ENCODE measurements around the gene PRKCA.
A peak's percentile ranks its signal among the peaks of the same experiment; 100 is the strongest.
"Not testable (repeated sequence)": the region's sequence is repeated elsewhere in the genome, so short reads cannot be mapped to it uniquely, and the experiment has no call there.

PRKCA gene

GRCh38 chr17:66585472-66585871 lies 283.1 kb downstream of the PRKCA start:
- DNase-seq = no peak

- DNase-seq = no peak
These were observed 287.5 kb downstream of the PRKCA start for GRCh38 chr17:66589892-66590291.

GRCh38 chr17:66593116-66593515 lies 290.7 kb downstream of the PRKCA start:
- no peak for DNase-seq

GRCh38 chr17:66595893-66596292 lies 293.5 kb downstream of the PRKCA start:
- no peak for DNase-seq

DNA sequence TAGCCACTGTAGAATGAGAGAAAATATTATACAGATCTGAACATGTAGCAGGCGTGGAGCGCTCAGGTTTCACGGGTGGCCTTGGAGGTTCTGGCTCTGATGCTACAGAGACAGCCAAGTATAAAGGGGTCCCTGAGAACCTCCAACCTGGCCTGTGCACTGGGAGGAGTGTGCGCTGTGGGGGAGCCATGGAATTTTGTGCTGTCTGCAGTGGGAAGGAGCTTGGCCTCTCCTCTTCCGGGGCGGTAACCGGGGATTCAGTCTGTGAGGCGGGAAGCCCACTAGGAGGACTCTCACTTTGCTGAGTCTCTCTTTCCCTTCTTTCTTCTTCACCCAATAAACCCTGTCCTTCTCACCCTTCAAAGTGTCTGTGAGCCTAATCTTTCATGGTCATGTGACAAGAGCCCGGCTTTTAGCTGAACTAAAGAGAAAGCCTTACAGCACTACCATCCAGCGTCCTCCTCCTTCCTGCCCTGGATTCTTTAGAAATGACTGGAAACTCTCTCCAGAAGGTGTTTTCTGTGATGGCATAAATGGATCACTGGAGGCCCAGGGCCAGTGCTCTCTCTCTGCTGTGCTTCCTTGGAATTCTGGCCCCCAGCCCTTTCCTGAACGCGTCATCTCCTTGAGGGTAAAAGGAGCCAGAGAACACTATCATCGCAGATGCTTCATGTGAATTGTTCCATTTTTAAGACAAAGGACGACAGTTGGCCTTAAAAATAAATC lies 300.4 kb downstream of the PRKCA start:
- DNase-seq = no peak

GRCh38 chr17:66604376-66604775 lies 302.0 kb downstream of the PRKCA start:
- no peak for DNase-seq

DNA sequence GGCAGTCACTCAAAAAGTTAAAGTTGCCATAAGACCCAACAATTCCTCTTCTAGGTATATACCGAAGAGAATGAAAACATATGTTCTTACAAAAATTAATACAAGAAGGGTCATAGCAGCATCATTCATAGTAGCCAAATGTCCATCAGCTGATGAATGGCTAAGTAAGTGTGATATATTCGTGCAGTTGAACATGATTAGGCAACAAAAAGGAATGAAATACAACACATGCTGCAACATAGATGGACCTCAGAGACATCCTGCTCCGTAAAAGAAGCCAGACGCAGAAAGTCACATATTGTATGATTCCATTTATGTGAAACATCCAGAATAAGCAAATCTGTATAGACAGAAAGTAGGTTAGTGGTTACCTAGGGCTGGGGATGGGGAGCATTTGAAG lies 303.1 kb downstream of the PRKCA start:
- DNase-seq = no peak

DNA sequence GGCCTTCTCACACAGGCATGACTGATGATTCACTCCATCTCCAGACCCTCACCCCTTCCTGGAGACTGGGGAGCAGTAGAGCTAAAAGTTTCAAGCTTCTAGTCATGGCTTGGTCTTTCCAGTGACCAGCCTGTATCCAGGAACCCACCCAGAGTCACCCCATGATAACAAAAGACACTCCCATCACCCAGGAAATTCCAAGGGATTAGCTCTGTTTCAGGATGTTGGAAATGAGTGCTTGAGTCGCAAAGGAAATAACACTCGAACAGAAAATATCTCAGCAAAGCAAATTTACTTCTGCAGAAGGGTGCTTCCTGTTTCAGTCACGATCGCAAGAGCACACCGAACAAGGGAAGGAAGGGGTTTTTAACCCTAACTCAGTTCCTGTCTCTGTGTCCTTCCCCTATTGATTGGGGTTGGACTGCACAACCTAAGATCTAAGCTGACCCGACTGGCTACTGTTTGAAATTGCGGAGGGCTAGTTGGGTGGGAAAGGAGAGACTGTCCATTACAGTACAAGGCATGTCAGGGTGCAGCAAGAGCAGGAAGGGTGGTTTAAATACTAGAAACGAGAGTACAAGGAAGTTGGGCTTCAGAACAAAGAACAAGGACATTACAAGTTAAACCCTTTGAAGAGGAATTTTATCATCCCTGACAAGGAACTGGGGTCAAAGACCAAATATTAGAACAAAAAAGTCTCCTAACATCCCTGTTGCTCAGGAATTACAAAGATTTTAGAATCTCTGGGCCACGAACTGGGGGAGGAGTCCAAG lies 308.1 kb downstream of the PRKCA start:
- DNase-seq = no peak

GRCh38 chr17:66611397-66611796 lies 309.0 kb downstream of the PRKCA start:
- DNase-seq = no peak

DNA sequence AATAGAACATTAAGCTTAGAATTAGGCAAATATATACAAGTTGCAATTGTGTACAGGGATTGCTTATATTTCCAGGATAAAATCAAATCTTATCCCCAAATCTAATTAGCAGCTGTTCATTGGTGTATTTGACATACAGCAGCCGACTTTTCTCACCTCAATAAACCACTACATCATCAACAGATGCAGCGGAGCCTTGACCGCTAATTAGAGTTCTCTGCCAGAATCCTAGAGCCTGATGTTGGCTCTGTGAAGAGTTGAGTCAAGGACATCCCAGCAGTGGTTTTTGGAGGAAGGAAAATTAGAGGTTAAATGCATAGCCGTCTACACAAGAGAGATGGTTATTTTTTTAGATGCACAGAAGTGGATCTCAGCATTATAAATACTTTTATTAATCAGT lies 310.6 kb downstream of the PRKCA start:
- no peak for DNase-seq

- DNase-seq = no peak
These were observed 312.1 kb downstream of the PRKCA start for GRCh38 chr17:66614469-66614868.

DNA sequence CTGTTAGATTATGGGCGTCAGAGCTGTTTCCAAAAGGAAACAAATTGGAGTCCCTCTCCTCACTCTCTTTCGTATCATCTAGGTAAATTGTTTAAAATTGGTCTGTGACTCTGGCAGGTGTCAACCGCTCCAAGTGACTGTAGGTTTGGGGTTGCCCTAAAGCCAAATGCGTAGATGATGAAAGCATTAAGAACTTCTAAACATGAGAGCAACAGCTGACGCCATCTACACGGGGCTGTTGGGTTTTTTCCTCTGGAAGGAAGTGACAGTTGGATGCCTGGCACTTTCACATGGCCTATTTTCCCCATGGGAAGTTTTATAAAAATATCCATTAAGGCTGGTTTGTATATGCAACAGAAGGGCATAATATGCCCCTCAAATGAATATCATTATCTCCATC lies 316.8 kb downstream of the PRKCA start:
- DNase-seq = no peak

DNA sequence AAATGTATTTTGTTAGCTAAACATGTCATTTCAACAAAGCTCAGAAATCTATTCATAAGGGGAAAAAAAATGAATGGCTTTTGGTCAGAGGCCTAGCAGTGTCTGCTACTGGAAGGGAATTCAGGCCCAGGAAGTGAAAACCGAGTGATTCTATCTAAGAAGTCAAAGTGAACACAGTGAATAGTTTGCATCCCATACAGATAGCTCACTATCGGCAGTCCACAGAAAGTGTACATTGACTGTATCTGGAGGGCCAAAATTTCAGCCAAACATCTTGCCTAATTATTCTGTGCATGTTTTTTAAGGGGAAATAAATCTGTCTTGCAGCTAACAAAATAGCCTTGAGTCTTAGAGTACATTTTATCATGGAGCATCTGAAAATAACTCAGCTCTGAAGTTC lies 318.1 kb downstream of the PRKCA start:
- DNase-seq = no peak

DNA sequence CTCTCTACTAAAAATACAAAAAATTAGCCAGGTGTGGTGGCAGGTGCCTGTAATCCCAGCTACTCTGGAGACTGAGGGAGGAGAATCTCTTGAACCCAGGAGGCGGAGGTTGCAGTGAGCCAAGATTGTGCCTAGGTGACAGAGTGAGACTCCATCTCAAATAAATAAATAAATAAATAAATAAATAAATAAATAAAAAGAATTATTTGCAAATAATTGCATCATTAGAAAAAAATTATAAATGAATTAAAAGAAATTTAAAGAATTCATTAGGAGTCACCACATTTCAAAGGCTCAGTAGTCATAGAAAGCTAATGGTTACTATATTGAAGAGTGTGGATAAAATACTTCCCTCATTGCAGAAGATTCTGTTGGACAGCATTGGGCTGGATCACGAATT lies 322.2 kb downstream of the PRKCA start:
- not testable (repeated sequence) for DNase-seq

DNA sequence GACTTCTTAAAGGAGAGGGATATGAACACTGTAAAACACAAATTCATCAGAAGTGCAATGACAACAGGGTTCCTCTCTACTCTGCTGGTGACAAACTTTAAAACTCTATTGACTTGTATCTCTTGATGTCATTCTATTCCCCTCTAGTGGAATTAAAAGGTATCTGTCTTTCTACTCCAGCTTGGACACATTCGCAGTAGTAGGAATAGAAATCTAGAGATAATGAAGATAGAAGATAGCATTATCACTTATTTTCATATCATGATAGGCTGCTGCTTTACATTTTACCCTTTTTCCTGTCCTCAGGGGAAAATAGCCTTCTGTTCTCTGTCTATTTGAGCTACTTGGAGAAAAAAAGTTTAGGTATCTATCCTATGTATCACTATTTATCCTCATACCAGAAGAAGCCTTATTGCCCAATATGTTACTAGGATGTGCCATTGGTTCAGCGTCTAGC lies 322.9 kb downstream of the PRKCA start:
- no peak for DNase-seq

DNA sequence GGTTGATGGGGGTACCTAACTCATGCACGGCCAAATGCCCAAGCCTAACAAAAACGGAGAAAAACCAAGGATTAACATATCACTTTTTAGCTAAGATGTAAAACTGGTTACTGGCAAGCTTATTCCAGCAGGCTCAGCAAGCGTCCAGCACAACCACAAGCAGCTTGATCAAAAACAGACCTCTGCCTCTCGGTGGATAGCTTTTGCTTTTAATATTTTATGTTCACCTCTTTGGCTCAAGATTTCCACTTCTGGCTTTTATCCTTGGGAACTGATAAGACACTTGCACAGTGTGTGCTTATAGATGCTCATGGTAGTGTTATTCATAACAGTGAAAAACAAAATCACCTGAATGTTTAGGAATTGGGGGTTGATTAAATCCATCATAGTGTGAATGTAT lies 325.6 kb downstream of the PRKCA start:
- no peak for DNase-seq

DNA sequence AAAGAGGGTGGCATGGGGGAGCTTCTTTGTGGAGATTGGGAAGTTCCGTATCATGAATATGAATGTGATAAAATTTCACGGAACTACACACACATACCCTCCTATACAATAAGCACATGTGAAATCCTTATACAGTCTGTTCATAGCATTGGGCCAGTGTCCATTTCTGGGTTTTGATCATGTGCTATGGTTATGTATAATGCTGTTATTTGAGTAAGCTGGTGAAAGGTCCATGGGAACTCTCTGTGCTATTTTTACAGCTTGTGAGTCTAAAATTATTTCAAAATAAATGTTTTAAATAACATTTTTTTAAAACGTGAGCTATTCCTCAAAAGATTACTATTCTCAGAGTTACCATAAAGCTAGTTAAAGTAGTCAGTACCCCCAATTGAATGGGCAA lies 327.3 kb downstream of the PRKCA start:
- DNase-seq = no peak

DNA sequence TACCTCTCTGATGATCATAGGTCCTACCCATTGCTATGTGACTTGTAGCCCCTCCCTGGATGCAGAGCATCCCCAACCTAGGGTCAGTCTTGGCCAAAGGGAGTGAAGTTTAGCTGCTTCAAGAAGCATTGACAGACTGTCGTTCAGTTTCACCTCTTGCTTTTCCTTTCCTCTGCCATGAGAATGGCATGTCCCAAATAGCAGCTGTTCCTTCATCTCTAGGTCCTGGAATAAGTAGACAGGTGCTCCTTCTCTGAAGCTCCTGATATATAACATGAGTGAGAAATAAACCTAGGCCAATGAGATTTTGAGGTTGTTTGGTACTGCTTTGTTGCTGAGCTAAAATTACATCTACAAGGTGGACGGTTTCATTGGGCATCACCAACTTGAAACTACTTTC lies 328.0 kb downstream of the PRKCA start:
- DNase-seq = no peak

DNA sequence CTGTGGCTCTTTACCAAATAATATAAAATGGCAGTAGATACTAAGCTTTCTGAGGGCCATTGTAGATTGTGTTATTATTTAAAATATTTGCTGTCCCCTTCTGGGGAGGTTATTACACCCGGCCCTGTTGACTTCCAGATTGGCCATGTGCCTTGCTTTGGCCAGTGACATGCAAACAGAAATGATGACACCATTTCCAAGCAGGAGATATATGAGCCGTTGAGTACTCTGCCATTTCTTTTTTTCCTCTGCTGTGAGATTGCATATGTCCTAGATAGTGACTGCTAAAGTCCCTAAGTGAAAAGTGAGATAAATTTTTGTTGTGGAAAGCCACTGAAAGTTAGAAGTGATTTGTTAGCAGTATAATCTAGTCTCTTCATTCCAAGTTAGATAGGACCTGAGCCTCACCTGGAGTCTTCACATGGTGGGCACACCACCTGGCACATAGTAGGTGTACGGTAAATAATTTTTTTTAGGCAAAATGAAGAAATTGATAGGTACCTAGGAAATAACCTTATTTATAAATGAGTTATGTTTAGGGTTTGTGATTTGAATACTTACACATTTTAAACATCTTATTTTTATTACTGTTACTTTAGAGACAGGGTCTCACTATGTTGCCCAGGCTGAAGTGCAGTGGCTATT lies 328.5 kb downstream of the PRKCA start:
- DNase-seq = no peak

DNA sequence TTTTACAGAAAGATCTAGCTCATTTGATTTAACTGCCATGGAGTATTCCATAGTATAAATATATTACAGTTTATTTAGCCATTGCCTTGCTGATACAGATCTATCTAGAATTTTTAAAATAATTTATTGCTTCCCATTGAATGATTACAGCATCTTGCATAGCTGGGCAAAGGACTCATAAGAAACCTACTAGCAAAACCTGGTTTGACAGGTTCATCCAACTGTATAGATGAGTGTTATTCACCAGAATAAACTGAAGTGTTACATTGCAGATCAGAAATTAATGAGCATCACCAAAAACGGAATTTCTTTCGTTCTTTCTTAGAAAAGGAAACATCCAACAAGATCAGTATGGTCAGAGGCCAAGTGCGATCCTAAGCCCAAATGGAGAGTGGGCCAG lies 330.3 kb downstream of the PRKCA start:
- no peak for DNase-seq

- DNase-seq = peak; percentile 68
These were observed 331.0 kb downstream of the PRKCA start for GRCh38 chr17:66633317-66633965.

DNA sequence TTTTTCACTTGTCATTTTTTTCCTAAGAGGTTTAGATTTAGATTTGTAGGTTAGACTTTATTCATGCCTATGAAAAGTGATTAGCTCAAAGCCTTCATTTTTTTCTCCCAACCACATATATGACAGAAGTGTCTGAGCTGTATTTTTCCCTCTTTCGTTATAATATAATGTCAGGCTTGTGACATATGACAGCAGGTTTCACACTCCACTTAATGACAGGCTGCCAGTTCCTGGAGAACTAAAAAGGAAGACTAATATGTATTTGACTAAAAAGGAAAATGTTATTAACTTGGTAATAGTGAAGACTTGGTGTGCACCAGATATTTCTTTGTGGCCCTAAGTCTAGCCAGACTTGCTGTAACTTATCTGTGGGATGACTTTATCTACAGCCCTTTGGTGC lies 331.8 kb downstream of the PRKCA start:
- no peak for DNase-seq

- no peak for DNase-seq
These were observed 333.1 kb downstream of the PRKCA start for GRCh38 chr17:66635386-66636045.
